Measurements from ENCODE around the gene SIGLEC1. TPM values are rescaled to one million over a fixed set of nuclear protein-coding genes. Genes with fewer than 3 reads are reported as not detected.

The SIGLEC1 gene
- total and polyA plus RNA-seq, 2 of the 4 experiments (the other 2 are of a cell fraction): not detected

DNA sequence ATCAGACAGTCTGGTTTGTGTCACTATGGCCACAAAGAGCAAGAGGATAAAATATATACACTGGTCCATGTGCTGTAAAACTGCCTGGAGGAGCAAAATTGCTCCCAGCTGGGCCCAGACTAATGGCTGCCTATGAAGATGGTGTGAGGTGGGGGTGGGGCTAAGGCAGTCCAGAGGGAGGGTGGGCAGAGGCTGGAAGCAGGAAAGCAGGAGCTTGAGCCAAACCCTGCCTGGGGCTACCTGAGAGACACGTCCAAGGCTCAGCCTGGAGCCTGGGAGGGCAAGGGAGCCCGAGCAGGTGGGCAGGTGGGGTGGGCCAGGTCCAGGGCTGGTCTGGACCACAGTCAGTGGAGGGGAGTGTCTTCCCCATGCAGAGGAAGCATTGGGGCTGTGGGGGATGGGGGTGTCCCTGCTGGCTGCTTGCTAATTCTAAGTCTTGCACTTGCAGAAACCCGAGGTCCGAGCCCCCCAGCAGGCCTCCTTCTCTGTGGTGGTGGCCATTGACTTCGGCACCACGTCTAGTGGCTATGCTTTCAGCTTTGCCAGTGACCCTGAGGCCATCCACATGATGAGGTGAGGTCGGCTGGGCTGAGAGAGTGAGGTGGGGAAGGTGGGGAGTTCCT, 29.5 kb upstream of the SIGLEC1 start:
- BruUV-seq (replicated peaks): no TSS peak
- Histone ChIP-seq H3K27me3 (ENCODE audit: control insufficient read depth, insufficient read depth, low read length) (peaks cover 13% of the 10 kb centered on the region), H3K18ac (ENCODE audit: low read depth, low read length) (no peak overlapping the region), H2AK9ac (replicated peaks; ENCODE audit: low read depth, low read length, poor library complexity) (no peak overlapping the region), H3K14ac (replicated peaks; ENCODE audit: low read depth, low read length) (no peak overlapping the region), H3K56ac (ENCODE audit: extremely low read depth, insufficient read depth, low read length) (no peak overlapping the region), H2AFZ (replicated peaks; ENCODE audit: low read length, poor library complexity) (no peak overlapping the region), H2AK5ac (ENCODE audit: low read depth, low read length) (no peak overlapping the region), H3K4me1 (ENCODE audit: control insufficient read depth, insufficient read depth, low read length) (no peaks in the 10 kb centered on the region), H3K27ac (ENCODE audit: insufficient read depth, low read length) (no peak overlapping the region), H2BK15ac (ENCODE audit: low read depth, low read length) (no peak overlapping the region), H4K91ac (ENCODE audit: insufficient read depth, low read depth, low read length) (no peak overlapping the region), H3K36me3 (ENCODE audit: control insufficient read depth, insufficient read depth, low read length) (no peaks in the 10 kb centered on the region), H2BK120ac (ENCODE audit: low read depth, low read length) (no peak overlapping the region), H3K9me1 (ENCODE audit: insufficient read depth, low read length) (no peaks in the 10 kb centered on the region), H3K4me3 (ENCODE audit: insufficient read depth, low read depth, low read length) (no peak overlapping the region), H4K20me1 (ENCODE audit: insufficient read depth, low read length) (no peaks in the 10 kb centered on the region), H3K23ac (ENCODE audit: low read depth, low read length) (no peak overlapping the region), H2BK20ac (ENCODE audit: low read depth, low read length) (no peak overlapping the region), H4K5ac (ENCODE audit: low read depth, low read length) (no peak overlapping the region), H2BK5ac (ENCODE audit: low read depth, low read length, poor library complexity, severe bottlenecking) (no peak overlapping the region), H3K9me3 (ENCODE audit: control insufficient read depth, insufficient read depth, low read length) (no peaks in the 10 kb centered on the region), H3K4me2 (ENCODE audit: low read depth, low read length) (no peak overlapping the region), H3K4ac (ENCODE audit: low read depth, low read length) (no peak overlapping the region), H3K9ac (ENCODE audit: low read depth, low read length) (no peak overlapping the region), H3K79me1 (ENCODE audit: low read depth in 1 of 2, low read length in 2 of 2) (no peaks in the 10 kb centered on the region), H4K8ac (ENCODE audit: low read depth in 2 of 2, low read length in 2 of 2) (no peak overlapping the region)
- 50% methylated on average over 2 of the region's 7 CpGs; no CpG with 5 or more reads in 1 of the 2 experiments for WGBS, 2 experiments (ENCODE audit: extremely low coverage in 2 of 2, insufficient read length in 1 of 2)
- intact Hi-C loops (cut with micrococcal nuclease) (no loop called here), in situ Hi-C loops (cut with MboI; ENCODE audit: low sequenced_read_pairs) (no loop called here), dilution Hi-C loops (cut with HindIII; ENCODE audit: low sequenced_read_pairs, unreplicated experiment) (no loop called here)
- TF ChIP-seq, protein P1, sequence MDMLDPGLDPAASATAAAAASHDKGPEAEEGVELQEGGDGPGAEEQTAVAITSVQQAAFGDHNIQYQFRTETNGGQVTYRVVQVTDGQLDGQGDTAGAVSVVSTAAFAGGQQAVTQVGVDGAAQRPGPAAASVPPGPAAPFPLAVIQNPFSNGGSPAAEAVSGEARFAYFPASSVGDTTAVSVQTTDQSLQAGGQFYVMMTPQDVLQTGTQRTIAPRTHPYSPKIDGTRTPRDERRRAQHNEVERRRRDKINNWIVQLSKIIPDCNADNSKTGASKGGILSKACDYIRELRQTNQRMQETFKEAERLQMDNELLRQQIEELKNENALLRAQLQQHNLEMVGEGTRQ (IDR thresholded peaks at IDR 0.05; ENCODE audit: low read depth, low read length): no peak
- TF ChIP-seq, protein P2, sequence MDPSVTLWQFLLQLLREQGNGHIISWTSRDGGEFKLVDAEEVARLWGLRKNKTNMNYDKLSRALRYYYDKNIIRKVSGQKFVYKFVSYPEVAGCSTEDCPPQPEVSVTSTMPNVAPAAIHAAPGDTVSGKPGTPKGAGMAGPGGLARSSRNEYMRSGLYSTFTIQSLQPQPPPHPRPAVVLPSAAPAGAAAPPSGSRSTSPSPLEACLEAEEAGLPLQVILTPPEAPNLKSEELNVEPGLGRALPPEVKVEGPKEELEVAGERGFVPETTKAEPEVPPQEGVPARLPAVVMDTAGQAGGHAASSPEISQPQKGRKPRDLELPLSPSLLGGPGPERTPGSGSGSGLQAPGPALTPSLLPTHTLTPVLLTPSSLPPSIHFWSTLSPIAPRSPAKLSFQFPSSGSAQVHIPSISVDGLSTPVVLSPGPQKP (IDR thresholded peaks at IDR 0.05; ENCODE audit: borderline replicate concordance, low read depth, low read length): no peak
- TF ChIP-seq MAZ (IDR thresholded peaks at IDR 0.05; ENCODE audit: borderline replicate concordance, low read depth, low read length): no peak
- TF ChIP-seq RAD21 (IDR thresholded peaks at IDR 0.05; ENCODE audit: low read length): no peak
- no peak for TF ChIP-seq NFE2L2 (IDR thresholded peaks at IDR 0.05; ENCODE audit: low read depth, low read length)
- no peak for TF ChIP-seq BHLHE40 (IDR thresholded peaks at IDR 0.05; ENCODE audit: low read depth, low read length)
- no peak for TF ChIP-seq POLR2A (IDR thresholded peaks at IDR 0.05; ENCODE audit: low read depth, low read length)
- TF ChIP-seq RCOR1 (IDR thresholded peaks at IDR 0.05; ENCODE audit: insufficient replicate concordance, low read length): no peak
- TF ChIP-seq MXI1 (IDR thresholded peaks at IDR 0.05; ENCODE audit: borderline replicate concordance, low read depth, low read length): no peak
- no peak for TF ChIP-seq SMC3 (IDR thresholded peaks at IDR 0.05; ENCODE audit: low read depth, low read length)
- no peak for TF ChIP-seq RFX5 (IDR thresholded peaks at IDR 0.05; ENCODE audit: low read depth, low read length)
- TF ChIP-seq, protein P3, sequence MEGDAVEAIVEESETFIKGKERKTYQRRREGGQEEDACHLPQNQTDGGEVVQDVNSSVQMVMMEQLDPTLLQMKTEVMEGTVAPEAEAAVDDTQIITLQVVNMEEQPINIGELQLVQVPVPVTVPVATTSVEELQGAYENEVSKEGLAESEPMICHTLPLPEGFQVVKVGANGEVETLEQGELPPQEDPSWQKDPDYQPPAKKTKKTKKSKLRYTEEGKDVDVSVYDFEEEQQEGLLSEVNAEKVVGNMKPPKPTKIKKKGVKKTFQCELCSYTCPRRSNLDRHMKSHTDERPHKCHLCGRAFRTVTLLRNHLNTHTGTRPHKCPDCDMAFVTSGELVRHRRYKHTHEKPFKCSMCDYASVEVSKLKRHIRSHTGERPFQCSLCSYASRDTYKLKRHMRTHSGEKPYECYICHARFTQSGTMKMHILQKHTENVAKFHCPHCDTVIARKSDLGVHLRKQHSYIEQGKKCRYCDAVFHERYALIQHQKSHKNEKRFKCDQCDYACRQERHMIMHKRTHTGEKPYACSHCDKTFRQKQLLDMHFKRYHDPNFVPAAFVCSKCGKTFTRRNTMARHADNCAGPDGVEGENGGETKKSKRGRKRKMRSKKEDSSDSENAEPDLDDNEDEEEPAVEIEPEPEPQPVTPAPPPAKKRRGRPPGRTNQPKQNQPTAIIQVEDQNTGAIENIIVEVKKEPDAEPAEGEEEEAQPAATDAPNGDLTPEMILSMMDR (conservative IDR thresholded peaks at IDR 0.05; ENCODE audit: low read depth, low read length): no peak
- no peak for TF ChIP-seq CEBPB (IDR thresholded peaks at IDR 0.05; ENCODE audit: low read depth, low read length)
- no peak for TF ChIP-seq FOS (IDR thresholded peaks at IDR 0.05; ENCODE audit: low read depth, low read length)
- no peak for TF ChIP-seq CHD1 (IDR thresholded peaks at IDR 0.05; ENCODE audit: low read depth, low read length)
- no peak for TF ChIP-seq MAFK (IDR thresholded peaks at IDR 0.05; ENCODE audit: low read depth, low read length)
- ChIA-PET CTCF (interaction anchor here (0.6 kb wide), 1 partner anchor 66 kb away, joined by 3 read pairs; no protein-coding TSS in a partner anchor), POLR2A (ENCODE audit: unreplicated experiment) (no interaction called here)
- DNase-seq: no peak
- no peak for ATAC-seq (ENCODE audit: low read depth)

Measured in IMR-90 (cell line).